SK-N-SH (cell line): ENCODE data around the gene ARF1. TPM values are rescaled to one million over a fixed set of nuclear protein-coding genes. Genes with fewer than 3 reads are reported as not detected.

Source experiments
- CTCF ChIA-PET: fragments of 300-600, 350-600 bp; formaldehyde crosslinking; extraction: SDS; loops from one replicate; lab custom pipeline; 2021; lab: Yijun Ruan, JAX
- POLR2A ChIA-PET: fragments of 350-600 bp; sonication (Branson Sonifier 250); formaldehyde crosslinking; extraction: SDS; loops from one replicate; lab custom pipeline; 2020; ENCODE audit warnings: antibody characterized with exemption, inconsistent platforms; lab: Yijun Ruan, JAX
- DNase-seq: peaks from one replicate; pipeline ENCODE4 v3.0.0; 2012
- H2AFZ ChIP-seq: fragments of 200-600 bp; sonication (generic); 2 replicates; pipeline ENCODE4 v1.8.1; 2016; ENCODE audit warnings: antibody characterized with exemption, mild to moderate bottlenecking, low read depth
- H3F3A ChIP-seq: fragments of 200-600 bp; sonication (generic); replicated peaks from 2 replicates; pipeline ENCODE3; 2016; ENCODE audit warnings: antibody characterized with exemption, mild to moderate bottlenecking; ENCODE audit not compliant: insufficient read depth
- H3K27ac ChIP-seq, 2 experiments: fragments of 200-500 bp in 1 of 2; fragments of 200-600 bp in 1 of 2; sonication (Bioruptor generic) in 1 of 2; sonication (generic), shearing (Covaris generic) in 1 of 2; 2 replicates each; pipeline versions ENCODE4 v1.5.1 to v1.6.1; 2014 to 2016; ENCODE audit warnings: low read depth in 2 of 2, inconsistent platforms in 1 of 2, low read length in 1 of 2, mild to moderate bottlenecking in 1 of 2, mixed read lengths in 1 of 2
- H3K27me3 ChIP-seq: fragments of 200-600 bp; sonication (generic), shearing (Covaris generic); 2 replicates; pipeline ENCODE4 v1.6.1; 2016; ENCODE audit warnings: mixed run types; ENCODE audit not compliant: insufficient read depth
- H3K36me3 ChIP-seq, 2 experiments: fragments of 200-500 bp in 1 of 2; fragments of 200-600 bp in 1 of 2; sonication (Bioruptor generic) in 1 of 2; sonication (generic) in 1 of 2; replicated peaks in 1 of 2; 2 replicates each; pipeline versions ENCODE3 to v1.5.1; 2014 to 2016; ENCODE audit warnings: low read length in 1 of 2, mild to moderate bottlenecking in 1 of 2; ENCODE audit not compliant: insufficient read depth in 2 of 2, control insufficient read depth in 1 of 2
- H3K4me1 ChIP-seq, 2 experiments: fragments of 200-500 bp in 1 of 2; fragments of 200-600 bp in 1 of 2; sonication (Bioruptor generic) in 1 of 2; sonication (generic), shearing (Covaris generic) in 1 of 2; 2 replicates each; pipeline versions ENCODE4 v1.5.1 to v1.6.1; 2014 to 2016; ENCODE audit warnings: low read depth in 1 of 2, low read length in 1 of 2, mixed run types in 1 of 2; ENCODE audit not compliant: insufficient read depth in 2 of 2, control insufficient read depth in 1 of 2
- H3K4me2 ChIP-seq: fragments of 200-600 bp; sonication (generic), shearing (Covaris generic); 2 replicates; pipeline ENCODE4 v1.6.1; 2017; ENCODE audit warnings: mixed run types
- H3K4me3 ChIP-seq, 2 experiments: fragments of 200-500 bp in 1 of 2; fragments of 200-600 bp in 1 of 2; sonication (Bioruptor generic) in 1 of 2; sonication (generic), shearing (Covaris generic) in 1 of 2; 2 replicates each; pipeline versions ENCODE4 v1.5.1 to v1.8.1; 2014 to 2016; ENCODE audit warnings: low read depth in 2 of 2, inconsistent platforms in 1 of 2, low read length in 1 of 2, mild to moderate bottlenecking in 1 of 2, mixed read lengths in 1 of 2, moderate library complexity in 1 of 2
- H3K79me2 ChIP-seq: fragments of 200-600 bp; sonication (generic); 2 replicates; pipeline ENCODE4 v1.8.1; 2017; ENCODE audit warnings: mild to moderate bottlenecking; ENCODE audit not compliant: insufficient read depth
- H3K9ac ChIP-seq: fragments of 200-600 bp; sonication (generic); 2 replicates; pipeline ENCODE4 v1.6.1; 2017; ENCODE audit warnings: mixed run types
- H3K9me2 ChIP-seq: fragments of 200-600 bp; sonication (generic); 2 replicates; pipeline ENCODE4 v1.6.1; 2017; ENCODE audit warnings: mixed run types
- H3K9me3 ChIP-seq: fragments of 200-600 bp; sonication (generic); 2 replicates; pipeline ENCODE4 v1.6.1; 2017; ENCODE audit warnings: mixed run types, mild to moderate bottlenecking, moderate library complexity
- H4K20me1 ChIP-seq: fragments of 200-600 bp; sonication (generic); 2 replicates; pipeline ENCODE4 v1.6.1; 2017; ENCODE audit warnings: mild to moderate bottlenecking, mixed run types; ENCODE audit not compliant: insufficient read depth
- CHD2 ChIP-seq: fragments of 150-350 bp; IDR thresholded peaks from 2 replicates; pipeline ENCODE4 v1.6.1; 2018; ENCODE audit warnings: low read length; ENCODE audit not compliant: partially characterized antibody
- ELF1 ChIP-seq: IDR thresholded peaks from 2 replicates; pipeline ENCODE4 v1.4.0; 2012
- EZH2phosphoT487 ChIP-seq: fragments of 200-600 bp; sonication (generic); IDR thresholded peaks from 2 replicates; pipeline ENCODE4 v1.6.1; 2017; ENCODE audit warnings: low read depth, mixed run types, mild to moderate bottlenecking, antibody characterized with exemption, moderate library complexity, borderline replicate concordance
- FOSL2 ChIP-seq: IDR thresholded peaks from 2 replicates; pipeline ENCODE4 v1.4.0; 2012; ENCODE audit warnings: low read depth, mild to moderate bottlenecking, moderate library complexity, borderline replicate concordance
- GABPA ChIP-seq: IDR thresholded peaks from 2 replicates; pipeline ENCODE4 v1.4.0; 2012; ENCODE audit warnings: low read depth, mild to moderate bottlenecking
- GATA2 ChIP-seq: sonication (generic); formaldehyde crosslinking; IDR thresholded peaks from 2 replicates; pipeline ENCODE4 v1.5.0; 2020; ENCODE audit warnings: mild to moderate bottlenecking, missing genetic modification reagents
- JUND ChIP-seq: IDR thresholded peaks from 2 replicates; pipeline ENCODE4 v1.4.0; 2012
- MAX ChIP-seq: IDR thresholded peaks from 2 replicates; pipeline ENCODE4 v1.4.0; 2012; ENCODE audit warnings: low read depth
- MEF2A ChIP-seq: IDR thresholded peaks from 2 replicates; pipeline ENCODE4 v1.4.0; 2012; ENCODE audit warnings: low read depth, borderline replicate concordance
- NRF1 ChIP-seq: IDR thresholded peaks from 2 replicates; pipeline ENCODE4 v1.6.1; 2012; ENCODE audit warnings: low read depth, mild to moderate bottlenecking, low read length
- RXRA ChIP-seq: IDR thresholded peaks from 2 replicates; pipeline ENCODE4 v1.4.0; 2012; ENCODE audit warnings: low read depth, mild to moderate bottlenecking, borderline replicate concordance
- SMC3 ChIP-seq: IDR thresholded peaks from 2 replicates; pipeline ENCODE4 v1.6.1; 2012; ENCODE audit warnings: low read depth, low read length, improper control_type of control experiment
- TAF1 ChIP-seq: IDR thresholded peaks from 2 replicates; pipeline ENCODE4 v1.6.1; 2012; ENCODE audit warnings: low read depth, mild to moderate bottlenecking, low read length, moderate library complexity, borderline replicate concordance
- TEAD4 ChIP-seq: IDR thresholded peaks from 2 replicates; pipeline ENCODE4 v1.4.0; 2012; ENCODE audit warnings: mild to moderate bottlenecking, borderline replicate concordance; ENCODE audit not compliant: insufficient read depth
- WGBS: methylation state at CpG from one replicate; pipeline ENCODE4 v1.1.6; 2017; ENCODE audit warnings: low lambda C conversion rate; 5-methylcytosine and 5-hydroxymethylcytosine counted together
- polyA plus RNA-seq, 3 experiments: library from polyadenylated mRNA; depleted of rRNA; stranded (reverse); fragments of >200 nt; gene quantifications; 2 replicates each; pipeline ENCODE4 v1.2.3, GENCODE V29; 2012
- TF ChIP-seq, protein P1 (sequence below): fragments of 200-600 bp; sonication (generic); IDR thresholded peaks from 2 replicates; pipeline ENCODE4 v1.6.1; 2017; ENCODE audit warnings: antibody characterized with exemption, mild to moderate bottlenecking, moderate library complexity
- TF ChIP-seq, protein P2 (sequence below): IDR thresholded peaks from 2 replicates; pipeline ENCODE4 v1.4.0; 2012; ENCODE audit warnings: low read depth, borderline replicate concordance
- TF ChIP-seq, protein P3 (sequence below): fragments of 150-350 bp; IDR thresholded peaks from 2 replicates; pipeline ENCODE4 v1.6.1; 2017; ENCODE audit warnings: antibody characterized with exemption, low read length, low read depth, borderline replicate concordance
- TF ChIP-seq, protein P4 (sequence below): IDR thresholded peaks from 2 replicates; pipeline ENCODE4 v1.6.1; 2012; ENCODE audit warnings: mild to moderate bottlenecking, low read depth, low read length, moderate library complexity

Gene ARF1
- polyA plus RNA-seq, 1 of the 3 experiments (the other 2 are of a cell fraction), result 713 TPM

GRCh38 chr1:228093050-228093906, 10.8 kb downstream of the ARF1 start:
- H4K20me1 ChIP-seq, result peaks cover 100% of the 10 kb centered on the region
- H3K27ac ChIP-seq, result no peak overlapping the region
- peaks cover 100% of the 10 kb centered on the region for H3K79me2 ChIP-seq
- peaks cover 4% of the 10 kb centered on the region for H3F3A ChIP-seq
- no peaks in the 10 kb centered on the region for H3K27me3 ChIP-seq
- H3K4me2 ChIP-seq, result no peak overlapping the region
- peaks cover under 1 to 5% of the 10 kb centered on the region in 2 experiments; a peak in 2 of 4 replicates for H3K4me1 ChIP-seq
- H3K9me2 ChIP-seq, result no peaks in the 10 kb centered on the region
- 94% methylated on average over 20 of the region's 20 CpGs for WGBS
- POLR2A ChIA-PET, result no interaction called here
- H3K9ac ChIP-seq, result no peak overlapping the region
- H3K36me3 ChIP-seq, result peaks cover 43 to 53% of the 10 kb centered on the region in 2 experiments
- TF ChIP-seq TAF1 (no peak), MAX (no peak), CHD2 (no peak), EZH2phosphoT487 (no peak), NRF1 (no peak), MEF2A (no peak), SMC3 (no peak), JUND (no peak), RXRA (no peak), GATA2 (CRISPR knock-in tag) (no peak), ELF1 (no peak), FOSL2 (no peak), TEAD4 (no peak), GABPA (no peak)
- TF ChIP-seq, protein P1, sequence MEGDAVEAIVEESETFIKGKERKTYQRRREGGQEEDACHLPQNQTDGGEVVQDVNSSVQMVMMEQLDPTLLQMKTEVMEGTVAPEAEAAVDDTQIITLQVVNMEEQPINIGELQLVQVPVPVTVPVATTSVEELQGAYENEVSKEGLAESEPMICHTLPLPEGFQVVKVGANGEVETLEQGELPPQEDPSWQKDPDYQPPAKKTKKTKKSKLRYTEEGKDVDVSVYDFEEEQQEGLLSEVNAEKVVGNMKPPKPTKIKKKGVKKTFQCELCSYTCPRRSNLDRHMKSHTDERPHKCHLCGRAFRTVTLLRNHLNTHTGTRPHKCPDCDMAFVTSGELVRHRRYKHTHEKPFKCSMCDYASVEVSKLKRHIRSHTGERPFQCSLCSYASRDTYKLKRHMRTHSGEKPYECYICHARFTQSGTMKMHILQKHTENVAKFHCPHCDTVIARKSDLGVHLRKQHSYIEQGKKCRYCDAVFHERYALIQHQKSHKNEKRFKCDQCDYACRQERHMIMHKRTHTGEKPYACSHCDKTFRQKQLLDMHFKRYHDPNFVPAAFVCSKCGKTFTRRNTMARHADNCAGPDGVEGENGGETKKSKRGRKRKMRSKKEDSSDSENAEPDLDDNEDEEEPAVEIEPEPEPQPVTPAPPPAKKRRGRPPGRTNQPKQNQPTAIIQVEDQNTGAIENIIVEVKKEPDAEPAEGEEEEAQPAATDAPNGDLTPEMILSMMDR, result no peak
- TF ChIP-seq, protein P2, sequence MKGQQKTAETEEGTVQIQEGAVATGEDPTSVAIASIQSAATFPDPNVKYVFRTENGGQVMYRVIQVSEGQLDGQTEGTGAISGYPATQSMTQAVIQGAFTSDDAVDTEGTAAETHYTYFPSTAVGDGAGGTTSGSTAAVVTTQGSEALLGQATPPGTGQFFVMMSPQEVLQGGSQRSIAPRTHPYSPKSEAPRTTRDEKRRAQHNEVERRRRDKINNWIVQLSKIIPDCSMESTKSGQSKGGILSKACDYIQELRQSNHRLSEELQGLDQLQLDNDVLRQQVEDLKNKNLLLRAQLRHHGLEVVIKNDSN, result no peak
- TF ChIP-seq, protein P3, sequence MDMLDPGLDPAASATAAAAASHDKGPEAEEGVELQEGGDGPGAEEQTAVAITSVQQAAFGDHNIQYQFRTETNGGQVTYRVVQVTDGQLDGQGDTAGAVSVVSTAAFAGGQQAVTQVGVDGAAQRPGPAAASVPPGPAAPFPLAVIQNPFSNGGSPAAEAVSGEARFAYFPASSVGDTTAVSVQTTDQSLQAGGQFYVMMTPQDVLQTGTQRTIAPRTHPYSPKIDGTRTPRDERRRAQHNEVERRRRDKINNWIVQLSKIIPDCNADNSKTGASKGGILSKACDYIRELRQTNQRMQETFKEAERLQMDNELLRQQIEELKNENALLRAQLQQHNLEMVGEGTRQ, result no peak
- TF ChIP-seq, protein P4, sequence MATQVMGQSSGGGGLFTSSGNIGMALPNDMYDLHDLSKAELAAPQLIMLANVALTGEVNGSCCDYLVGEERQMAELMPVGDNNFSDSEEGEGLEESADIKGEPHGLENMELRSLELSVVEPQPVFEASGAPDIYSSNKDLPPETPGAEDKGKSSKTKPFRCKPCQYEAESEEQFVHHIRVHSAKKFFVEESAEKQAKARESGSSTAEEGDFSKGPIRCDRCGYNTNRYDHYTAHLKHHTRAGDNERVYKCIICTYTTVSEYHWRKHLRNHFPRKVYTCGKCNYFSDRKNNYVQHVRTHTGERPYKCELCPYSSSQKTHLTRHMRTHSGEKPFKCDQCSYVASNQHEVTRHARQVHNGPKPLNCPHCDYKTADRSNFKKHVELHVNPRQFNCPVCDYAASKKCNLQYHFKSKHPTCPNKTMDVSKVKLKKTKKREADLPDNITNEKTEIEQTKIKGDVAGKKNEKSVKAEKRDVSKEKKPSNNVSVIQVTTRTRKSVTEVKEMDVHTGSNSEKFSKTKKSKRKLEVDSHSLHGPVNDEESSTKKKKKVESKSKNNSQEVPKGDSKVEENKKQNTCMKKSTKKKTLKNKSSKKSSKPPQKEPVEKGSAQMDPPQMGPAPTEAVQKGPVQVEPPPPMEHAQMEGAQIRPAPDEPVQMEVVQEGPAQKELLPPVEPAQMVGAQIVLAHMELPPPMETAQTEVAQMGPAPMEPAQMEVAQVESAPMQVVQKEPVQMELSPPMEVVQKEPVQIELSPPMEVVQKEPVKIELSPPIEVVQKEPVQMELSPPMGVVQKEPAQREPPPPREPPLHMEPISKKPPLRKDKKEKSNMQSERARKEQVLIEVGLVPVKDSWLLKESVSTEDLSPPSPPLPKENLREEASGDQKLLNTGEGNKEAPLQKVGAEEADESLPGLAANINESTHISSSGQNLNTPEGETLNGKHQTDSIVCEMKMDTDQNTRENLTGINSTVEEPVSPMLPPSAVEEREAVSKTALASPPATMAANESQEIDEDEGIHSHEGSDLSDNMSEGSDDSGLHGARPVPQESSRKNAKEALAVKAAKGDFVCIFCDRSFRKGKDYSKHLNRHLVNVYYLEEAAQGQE, result no peak
- no peaks in the 10 kb centered on the region for H3K9me3 ChIP-seq
- no peak overlapping the region for H3K4me3 ChIP-seq
- no peak for DNase-seq
- CTCF ChIA-PET, result interaction anchor here (1.1 kb wide), 1 partner anchor 89 kb away, joined by 3 read pairs; no protein-coding TSS in a partner anchor
- H2AFZ ChIP-seq, result no peak overlapping the region
